Mucosa of descending colon (tissue), 3 donors: ENCODE measurements around the gene ABLIM2. TPM values are rescaled to one million over a fixed set of nuclear protein-coding genes. Genes with fewer than 3 reads are reported as not detected.

Experiments used
- ATAC-seq: fragments of 200-7000 bp; cut with Tn5 transposase; one replicate; pipeline ENCODE4 v1.9.1; 2020; ENCODE audit warnings: mild to moderate bottlenecking, moderate library complexity
- DNase-seq, 3 donors: peaks; one replicate each; pipeline ENCODE4 v3.0.0-alpha.2; 2020
- H3K36me3 ChIP-seq: fragments of 200-600 bp; one replicate; pipeline ENCODE4 v1.8.0; 2021; ENCODE audit warnings: low read depth, mild to moderate bottlenecking
- H3K4me1 ChIP-seq: fragments of 200-600 bp; one replicate; pipeline ENCODE4 v1.8.0; 2021; ENCODE audit warnings: low read depth, mild to moderate bottlenecking
- H3K4me3 ChIP-seq: fragments of 200-600 bp; one replicate; pipeline ENCODE4 v1.8.0; 2021; ENCODE audit warnings: mild to moderate bottlenecking
- H3K9me3 ChIP-seq: fragments of 200-600 bp; one replicate; pipeline ENCODE4 v1.8.0; 2021; ENCODE audit warnings: mild to moderate bottlenecking
- CTCF ChIP-seq: fragments of 200-600 bp; IDR thresholded peaks from one replicate; pipeline ENCODE4 v1.8.0; 2022; ENCODE audit warnings: antibody characterized with exemption, mild to moderate bottlenecking
- intact Hi-C, 2 donors: fragments of 100-400 bp; cut with DNase I in 1 of 2; cut with micrococcal nuclease in 1 of 2; formaldehyde crosslinking; loops; one replicate each; pipeline versions ENCODE4 v1.11.0 to v1.11.1; 2022; cut with DNase I, micrococcal nuclease
- total RNA-seq, 3 donors: library from RNA; stranded (reverse); fragmentation: NEBNext Ultra II Directional in 2 of 3; extraction: Animal tissue kit (Norgen Biotek cat#: 25700) in 2 of 3; gene quantifications; one replicate each; pipeline versions ENCODE4 v1.2.1 to v1.2.4, GENCODE V29; 2021 to 2023
- donor health status: DM: no; HTN: no; CAD: no; lungs with moderate emphysema.
- donor health status: DM: no; HTN: no; CAD: no.
- donor health status: DM: no; HTN: yes; CAD: no.

The ABLIM2 gene
- total RNA-seq, 3 donors from 2014 or later = 15.0 to 15.8 (median 15.5) TPM

GRCh38 chr4:7992846-7993245, 165.8 kb downstream of the ABLIM2 start:
- Histone ChIP-seq H3K36me3 (no peaks in the 10 kb centered on the region), H3K4me1 (no peaks in the 10 kb centered on the region), H3K4me3 (no peak overlapping the region), H3K9me3 (no peaks in the 10 kb centered on the region)
- ATAC-seq = no peak
- intact Hi-C loops = no loop called here
- DNase-seq = no peak
- TF ChIP-seq CTCF = no peak

DNA sequence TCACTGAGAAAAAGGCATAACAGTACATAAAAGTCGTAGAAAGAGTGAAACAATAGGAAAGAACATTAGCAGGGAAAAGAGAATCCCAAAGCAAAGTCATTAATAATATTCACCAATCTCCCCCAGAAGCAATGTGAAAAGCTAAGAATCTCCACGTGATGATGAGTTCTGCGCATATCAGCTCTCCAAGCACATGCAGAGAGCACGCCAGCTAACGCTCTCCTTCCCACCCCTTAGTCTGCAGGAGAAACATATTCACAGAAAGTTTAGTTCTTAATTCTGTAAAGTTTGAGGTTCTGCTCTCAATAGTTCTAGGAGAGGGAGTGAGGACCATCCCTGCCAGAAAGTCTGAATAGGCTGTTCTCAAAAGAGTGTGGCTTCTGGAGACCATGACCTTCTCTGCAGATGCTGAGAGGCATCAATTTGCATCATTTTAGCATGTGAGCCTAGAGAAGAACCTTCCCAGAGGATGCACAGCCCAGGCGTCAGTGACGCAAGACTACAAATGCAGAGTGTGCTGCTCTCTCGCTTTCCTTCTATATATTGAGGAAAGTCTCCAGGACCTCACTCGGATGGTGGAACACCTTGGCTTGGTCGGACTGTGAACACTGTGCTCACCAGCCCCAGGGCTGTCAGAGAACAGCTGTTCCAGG, 167.7 kb downstream of the ABLIM2 start:
- intact Hi-C loops = no loop called here
- Histone ChIP-seq H3K9me3 (no peaks in the 10 kb centered on the region), H3K4me1 (no peaks in the 10 kb centered on the region), H3K36me3 (no peaks in the 10 kb centered on the region), H3K4me3 (no peak overlapping the region)
- ATAC-seq = no peak
- no peak for TF ChIP-seq CTCF
- DNase-seq = no peak

DNA sequence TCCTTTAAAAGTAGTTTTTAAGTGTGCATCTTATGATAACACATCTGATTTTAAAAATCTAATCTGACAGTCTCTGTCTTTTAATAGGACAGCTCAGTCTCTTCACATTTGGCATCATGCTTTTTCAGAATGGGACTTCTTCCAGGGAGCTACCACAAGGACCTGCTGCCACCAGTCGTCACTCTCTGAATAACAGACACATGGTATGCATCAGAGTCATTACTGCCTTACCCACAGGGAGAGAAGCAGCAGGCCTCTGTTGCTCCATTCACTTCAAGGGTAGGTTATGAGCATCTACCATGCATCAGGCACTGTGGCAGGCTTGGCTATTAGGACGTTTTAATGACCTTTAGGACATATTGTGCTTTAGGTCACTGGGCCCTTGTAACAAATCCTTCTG, 169.0 kb downstream of the ABLIM2 start:
- no peaks in the 10 kb centered on the region for H3K36me3 ChIP-seq
- ATAC-seq (no peak), DNase-seq (no peak)
- H3K4me3 ChIP-seq = no peak overlapping the region
- TF ChIP-seq CTCF = no peak
- no peaks in the 10 kb centered on the region for H3K9me3 ChIP-seq
- intact Hi-C loops = loop anchor here (5.0 kb wide), 1 partner anchor 187 kb away; no protein-coding TSS in a partner anchor
- no peaks in the 10 kb centered on the region for H3K4me1 ChIP-seq

DNA sequence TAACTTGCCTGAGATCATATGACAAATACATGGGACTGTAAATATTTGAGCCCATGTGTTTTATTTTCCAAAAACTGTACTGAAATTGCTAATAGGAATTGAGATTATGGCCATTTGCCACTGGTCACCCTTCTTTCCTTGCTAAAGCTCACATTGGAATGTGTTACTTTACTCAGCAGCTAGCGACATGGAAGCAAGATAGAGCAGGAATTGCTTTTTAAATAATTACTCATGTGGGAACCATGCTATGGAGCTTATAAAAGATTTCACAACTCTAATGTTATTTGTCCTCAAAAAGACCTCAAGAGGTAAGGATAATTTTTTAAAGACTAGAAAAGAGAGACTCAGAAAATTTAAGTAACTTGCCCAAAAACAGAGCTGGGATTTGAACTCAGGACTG, 170.2 kb downstream of the ABLIM2 start:
- Histone ChIP-seq H3K4me1 (peaks cover 5% of the 10 kb centered on the region), H3K9me3 (no peaks in the 10 kb centered on the region), H3K4me3 (no peak overlapping the region), H3K36me3 (no peaks in the 10 kb centered on the region)
- ATAC-seq = no peak
- TF ChIP-seq CTCF = no peak
- intact Hi-C loops = loop anchor here (5.0 kb wide), 1 partner anchor 186 kb away; no protein-coding TSS in a partner anchor
- DNase-seq = no peak

GRCh38 chr4:7987148-7987989, 171.2 kb downstream of the ABLIM2 start:
- intact Hi-C loops = loop anchor here (5.0 kb wide), 1 partner anchor 185 kb away; no protein-coding TSS in a partner anchor
- peak; percentile 70 for TF ChIP-seq CTCF
- no peak overlapping the region for H3K4me3 ChIP-seq
- peaks cover 15% of the 10 kb centered on the region for H3K4me1 ChIP-seq
- no peaks in the 10 kb centered on the region for H3K9me3 ChIP-seq
- no peaks in the 10 kb centered on the region for H3K36me3 ChIP-seq
- DNase-seq = peak in 2 of 3 donors; percentile 82 to 92
- ATAC-seq = peak; percentile 72
